HG02763 (cell line): Measurements from ENCODE around the gene RMI1.
A peak's percentile ranks its signal among the peaks of the same experiment; 100 is the strongest.
"Not testable (repeated sequence)": the region's sequence is repeated elsewhere in the genome, so short reads cannot be mapped to it uniquely, and the experiment has no call there.

Experiments used
- ATAC-seq: cut with Tn5 transposase; IDR thresholded peaks from one replicate; pipeline ENCODE4 v1.9.1; 2021; ENCODE audit warnings: mild to moderate bottlenecking, moderate library complexity; ENCODE audit not compliant: unreplicated experiment

Gene RMI1

GRCh38 chr9:84002344-84002743, 21.7 kb downstream of the RMI1 start:
- peak; percentile 71 for ATAC-seq

DNA sequence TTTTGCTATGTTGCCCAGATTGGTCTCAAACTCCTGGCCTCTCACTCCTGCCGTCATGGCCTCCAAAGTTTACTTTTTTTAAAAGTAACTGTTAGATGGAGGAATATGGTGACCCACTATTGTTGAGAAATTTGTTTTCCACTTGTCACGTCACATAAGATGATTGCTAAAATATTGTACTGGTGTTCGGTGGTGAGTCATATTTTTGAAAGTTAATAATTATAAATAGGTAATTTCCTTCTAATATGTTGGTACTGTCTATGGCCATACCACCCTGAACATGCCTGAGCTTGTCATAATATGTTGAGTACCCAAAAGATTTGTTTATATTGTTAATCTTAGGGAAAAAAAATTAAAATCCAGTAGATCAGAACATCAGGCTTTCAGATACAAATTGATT, 22.6 kb downstream of the RMI1 start:
- ATAC-seq: no peak

- no peak for ATAC-seq
These were observed 27.1 kb downstream of the RMI1 start for GRCh38 chr9:84007662-84008061.

- no peak for ATAC-seq
These were observed 43.5 kb downstream of the RMI1 start for GRCh38 chr9:84024041-84024575.

DNA sequence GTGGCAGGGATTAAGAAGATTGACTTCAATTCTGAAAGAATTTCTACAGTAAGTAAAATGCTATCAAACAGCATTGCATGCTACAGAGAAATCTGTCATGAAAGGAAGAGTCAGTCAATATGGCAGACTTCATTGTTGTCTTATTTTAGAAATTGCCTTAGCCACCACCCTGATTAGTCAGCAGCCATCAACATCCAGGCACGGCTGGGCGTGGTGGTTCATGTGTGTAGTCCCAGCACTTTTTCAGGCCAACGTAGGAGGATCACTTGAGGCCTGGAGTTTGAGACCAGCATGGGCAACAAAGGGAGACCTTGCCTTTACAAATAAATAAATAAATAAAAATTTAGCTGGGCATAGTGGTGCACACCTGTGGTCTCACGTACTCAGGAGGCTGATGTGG, 46.6 kb downstream of the RMI1 start:
- ATAC-seq: no peak

GRCh38 chr9:84031534-84031933, 50.9 kb downstream of the RMI1 start:
- ATAC-seq: no peak

- not testable (repeated sequence) for ATAC-seq
These were observed 61.3 kb downstream of the RMI1 start for GRCh38 chr9:84041857-84042256.

DNA sequence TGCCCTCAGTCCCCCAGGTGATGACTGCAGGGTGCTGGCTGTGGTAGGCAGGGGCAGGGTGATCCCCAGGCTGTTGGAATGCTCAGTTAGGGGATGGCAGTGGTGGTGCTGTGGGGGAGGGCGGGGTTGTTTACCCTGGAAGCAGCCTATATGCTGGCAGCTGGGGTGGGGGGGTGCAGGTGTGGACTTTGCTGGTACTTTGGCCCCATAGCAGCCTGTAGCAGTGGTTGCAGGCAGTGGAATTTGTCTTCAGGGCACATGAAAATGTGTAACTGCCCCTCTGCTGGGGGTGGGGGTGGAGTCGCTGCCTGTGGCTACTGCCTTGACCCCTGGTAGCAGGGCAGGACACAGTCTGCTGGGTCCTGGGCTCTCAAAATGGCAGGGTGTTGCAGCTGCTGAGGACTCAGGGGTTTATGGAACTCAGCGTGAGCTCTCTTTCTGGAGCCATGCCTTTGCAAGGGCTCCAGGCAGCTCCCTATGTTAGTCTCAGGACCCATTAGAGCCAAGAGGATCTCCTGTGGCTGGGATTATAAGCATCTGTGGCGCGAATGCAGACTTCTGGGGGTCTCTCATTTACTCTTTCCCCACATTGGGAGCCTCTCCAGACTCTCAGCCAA, 65.0 kb downstream of the RMI1 start:
- no peak for ATAC-seq
